Cardiac fibroblast (primary cell): Measurements from ENCODE around the gene OBSCN.

Source experiments
- DNase-seq, 2 donors: peaks; one replicate each; pipeline versions ENCODE4 v3.0.0 to v3.0.0-alpha.2; 2010; ENCODE audit warnings: low read depth in 2 of 2
- H3K4me3 ChIP-seq, 2 donors: replicated peaks in 1 of 2; 1 replicate in 1 of 2; 2 replicates in 1 of 2; pipeline ENCODE4 v1.5.1; 2011; ENCODE audit warnings: low read depth in 2 of 2, low read length in 2 of 2, mild to moderate bottlenecking in 2 of 2, moderate library complexity in 1 of 2
- TF ChIP-seq, protein P1 (sequence below): IDR thresholded peaks from one replicate; pipeline ENCODE4 v1.5.1; 2011; ENCODE audit warnings: low read depth, mild to moderate bottlenecking, low read length, inconsistent platforms

OBSCN gene

DNA sequence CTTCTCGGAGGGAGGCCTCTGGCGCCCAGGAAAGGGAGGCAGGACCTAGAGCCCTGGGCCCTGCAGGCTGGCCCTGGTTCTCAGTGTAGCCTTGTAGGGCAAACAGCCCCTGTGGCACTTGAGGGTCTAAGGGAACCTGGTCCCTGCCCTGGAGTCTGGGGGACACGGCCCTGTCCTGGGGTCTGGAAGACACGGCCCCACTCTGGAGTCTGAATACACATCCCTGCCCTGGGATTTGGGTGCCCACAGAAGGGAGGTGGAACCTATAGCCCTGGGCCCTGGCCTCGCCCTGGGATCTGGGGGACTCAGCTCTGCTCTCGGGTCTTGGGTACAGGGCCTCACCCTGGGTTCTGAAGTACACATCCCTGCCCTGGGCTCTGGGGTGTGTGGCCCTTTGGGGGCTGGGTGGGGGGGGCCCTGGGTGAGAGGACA, 97.9 kb downstream of the OBSCN start:
- no peak for DNase-seq
- TF ChIP-seq, protein P1, sequence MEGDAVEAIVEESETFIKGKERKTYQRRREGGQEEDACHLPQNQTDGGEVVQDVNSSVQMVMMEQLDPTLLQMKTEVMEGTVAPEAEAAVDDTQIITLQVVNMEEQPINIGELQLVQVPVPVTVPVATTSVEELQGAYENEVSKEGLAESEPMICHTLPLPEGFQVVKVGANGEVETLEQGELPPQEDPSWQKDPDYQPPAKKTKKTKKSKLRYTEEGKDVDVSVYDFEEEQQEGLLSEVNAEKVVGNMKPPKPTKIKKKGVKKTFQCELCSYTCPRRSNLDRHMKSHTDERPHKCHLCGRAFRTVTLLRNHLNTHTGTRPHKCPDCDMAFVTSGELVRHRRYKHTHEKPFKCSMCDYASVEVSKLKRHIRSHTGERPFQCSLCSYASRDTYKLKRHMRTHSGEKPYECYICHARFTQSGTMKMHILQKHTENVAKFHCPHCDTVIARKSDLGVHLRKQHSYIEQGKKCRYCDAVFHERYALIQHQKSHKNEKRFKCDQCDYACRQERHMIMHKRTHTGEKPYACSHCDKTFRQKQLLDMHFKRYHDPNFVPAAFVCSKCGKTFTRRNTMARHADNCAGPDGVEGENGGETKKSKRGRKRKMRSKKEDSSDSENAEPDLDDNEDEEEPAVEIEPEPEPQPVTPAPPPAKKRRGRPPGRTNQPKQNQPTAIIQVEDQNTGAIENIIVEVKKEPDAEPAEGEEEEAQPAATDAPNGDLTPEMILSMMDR = no peak
- H3K4me3 ChIP-seq = no peak overlapping the region

DNA sequence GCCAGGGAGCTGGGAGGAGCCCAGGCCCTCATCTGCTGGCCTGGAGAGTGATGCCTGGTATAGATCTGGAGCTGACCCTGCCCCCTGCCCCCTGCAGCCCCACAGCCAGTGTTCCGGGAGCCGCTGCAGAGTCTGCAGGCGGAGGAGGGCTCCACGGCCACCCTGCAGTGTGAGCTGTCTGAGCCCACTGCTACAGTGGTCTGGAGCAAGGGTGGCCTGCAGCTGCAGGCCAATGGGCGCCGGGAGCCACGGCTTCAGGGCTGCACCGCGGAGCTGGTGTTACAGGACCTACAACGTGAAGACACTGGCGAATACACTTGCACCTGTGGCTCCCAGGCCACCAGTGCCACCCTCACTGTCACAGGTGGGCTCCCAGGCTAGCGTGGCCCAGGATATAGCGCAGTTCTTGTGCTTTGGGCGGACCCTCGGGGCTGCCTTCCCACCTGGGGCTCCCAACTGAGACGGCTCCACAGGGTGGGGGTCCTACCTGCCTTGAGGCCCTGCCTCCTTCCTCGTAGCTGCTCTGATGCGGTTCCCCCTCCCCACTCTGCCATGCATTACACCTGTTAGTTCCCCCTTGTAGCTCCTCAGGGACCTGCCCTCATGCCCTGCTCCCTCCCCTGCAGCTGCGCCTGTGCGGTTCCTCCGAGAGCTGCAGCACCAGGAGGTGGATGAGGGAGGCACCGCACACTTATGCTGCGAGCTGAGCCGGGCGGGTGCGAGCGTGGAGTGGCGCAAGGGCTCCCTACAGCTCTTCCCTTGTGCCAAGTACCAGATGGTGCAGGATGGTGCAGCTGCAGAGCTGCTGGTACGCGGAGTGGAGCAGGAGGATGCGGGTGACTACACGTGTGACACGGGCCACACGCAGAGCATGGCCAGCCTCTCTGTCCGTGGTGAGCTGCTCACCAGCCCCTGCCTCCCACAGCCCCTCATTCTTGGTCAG, 98.7 kb downstream of the OBSCN start:
- DNase-seq = no peak
- no peak overlapping the region for H3K4me3 ChIP-seq
- TF ChIP-seq, protein P1 = no peak

DNA sequence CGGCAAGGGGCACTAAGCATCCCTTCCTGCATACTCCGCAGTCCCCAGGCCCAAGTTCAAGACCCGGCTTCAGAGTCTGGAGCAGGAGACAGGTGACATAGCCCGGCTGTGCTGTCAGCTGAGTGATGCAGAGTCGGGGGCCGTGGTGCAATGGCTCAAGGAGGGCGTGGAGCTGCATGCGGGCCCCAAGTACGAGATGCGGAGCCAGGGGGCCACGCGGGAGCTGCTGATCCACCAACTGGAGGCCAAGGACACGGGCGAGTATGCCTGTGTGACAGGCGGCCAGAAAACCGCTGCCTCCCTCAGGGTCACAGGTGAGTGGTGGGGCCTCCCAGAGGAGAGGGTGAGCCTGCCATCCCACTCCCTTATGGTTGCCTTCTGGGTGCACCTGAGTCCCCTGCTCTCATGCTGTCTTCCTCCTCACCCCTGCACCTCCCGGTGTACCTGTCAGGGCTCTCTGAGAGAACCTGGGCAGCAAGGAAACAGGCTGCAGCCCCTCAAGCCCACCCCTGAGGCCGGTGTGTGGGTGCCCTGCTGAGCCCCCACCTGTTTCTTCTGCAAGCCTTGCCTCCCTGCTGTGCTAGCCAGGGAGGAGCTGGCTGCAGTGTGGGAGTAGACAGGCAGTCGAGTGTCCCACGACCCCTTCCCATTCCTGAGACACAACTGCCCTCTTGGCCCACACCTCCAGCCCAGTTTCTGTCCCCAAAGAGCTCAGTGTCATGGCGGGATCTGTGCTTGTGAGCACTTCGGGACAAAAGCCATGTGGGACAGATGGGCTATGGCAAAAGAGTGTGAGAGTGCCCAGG, 99.6 kb downstream of the OBSCN start:
- no peak for DNase-seq
- TF ChIP-seq, protein P1 = no peak
- H3K4me3 ChIP-seq = no peak overlapping the region

DNA sequence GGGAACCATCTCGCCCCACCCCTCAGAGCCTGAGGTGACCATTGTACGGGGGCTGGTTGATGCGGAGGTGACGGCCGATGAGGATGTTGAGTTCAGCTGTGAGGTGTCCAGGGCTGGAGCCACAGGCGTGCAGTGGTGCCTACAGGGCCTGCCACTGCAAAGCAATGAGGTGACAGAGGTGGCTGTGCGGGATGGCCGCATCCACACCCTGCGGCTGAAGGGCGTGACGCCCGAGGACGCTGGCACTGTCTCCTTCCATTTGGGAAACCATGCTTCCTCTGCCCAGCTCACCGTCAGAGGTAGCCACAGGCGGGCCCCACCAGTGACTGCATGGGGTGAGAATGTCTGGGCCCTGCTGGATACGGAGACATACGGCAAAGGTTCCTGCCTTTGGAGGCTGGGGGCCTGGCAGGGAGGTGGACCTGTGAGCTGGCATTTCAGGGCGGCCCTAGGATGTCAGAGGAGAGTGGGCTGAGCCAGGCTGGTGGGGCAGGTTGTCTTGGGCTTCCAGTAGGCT, 100.3 kb downstream of the OBSCN start:
- DNase-seq = no peak
- no peak overlapping the region for H3K4me3 ChIP-seq
- TF ChIP-seq, protein P1 = no peak

DNA sequence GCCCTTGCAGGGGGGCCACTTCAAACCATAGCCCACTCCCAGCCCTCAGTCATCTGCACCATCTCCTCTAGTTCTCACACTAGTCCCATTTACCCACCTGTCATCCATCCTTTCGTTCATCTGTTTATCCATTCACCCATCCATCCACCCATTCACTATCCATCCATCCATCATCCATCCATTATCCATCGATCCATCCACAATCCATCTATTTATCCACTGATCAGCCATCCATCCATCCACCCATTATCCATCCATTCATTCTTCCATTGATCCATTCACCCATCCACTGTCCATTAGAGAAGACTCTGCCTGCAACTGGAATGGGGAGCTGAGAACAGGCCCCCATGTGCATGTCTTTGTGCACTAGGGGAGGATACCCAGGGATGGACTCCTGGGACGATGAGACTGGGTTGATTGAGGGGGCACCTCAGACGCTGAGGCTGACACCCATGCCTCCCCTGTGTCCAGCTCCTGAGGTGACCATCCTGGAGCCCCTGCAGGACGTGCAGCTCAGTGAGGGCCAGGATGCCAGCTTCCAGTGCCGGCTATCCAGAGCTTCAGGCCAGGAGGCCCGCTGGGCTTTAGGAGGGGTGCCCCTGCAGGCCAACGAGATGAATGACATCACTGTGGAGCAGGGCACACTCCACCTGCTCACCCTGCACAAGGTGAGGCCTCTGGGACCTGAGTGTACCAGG, 100.9 kb downstream of the OBSCN start:
- TF ChIP-seq, protein P1 = peak; percentile 1
- no peak overlapping the region for H3K4me3 ChIP-seq
- DNase-seq = no peak

DNA sequence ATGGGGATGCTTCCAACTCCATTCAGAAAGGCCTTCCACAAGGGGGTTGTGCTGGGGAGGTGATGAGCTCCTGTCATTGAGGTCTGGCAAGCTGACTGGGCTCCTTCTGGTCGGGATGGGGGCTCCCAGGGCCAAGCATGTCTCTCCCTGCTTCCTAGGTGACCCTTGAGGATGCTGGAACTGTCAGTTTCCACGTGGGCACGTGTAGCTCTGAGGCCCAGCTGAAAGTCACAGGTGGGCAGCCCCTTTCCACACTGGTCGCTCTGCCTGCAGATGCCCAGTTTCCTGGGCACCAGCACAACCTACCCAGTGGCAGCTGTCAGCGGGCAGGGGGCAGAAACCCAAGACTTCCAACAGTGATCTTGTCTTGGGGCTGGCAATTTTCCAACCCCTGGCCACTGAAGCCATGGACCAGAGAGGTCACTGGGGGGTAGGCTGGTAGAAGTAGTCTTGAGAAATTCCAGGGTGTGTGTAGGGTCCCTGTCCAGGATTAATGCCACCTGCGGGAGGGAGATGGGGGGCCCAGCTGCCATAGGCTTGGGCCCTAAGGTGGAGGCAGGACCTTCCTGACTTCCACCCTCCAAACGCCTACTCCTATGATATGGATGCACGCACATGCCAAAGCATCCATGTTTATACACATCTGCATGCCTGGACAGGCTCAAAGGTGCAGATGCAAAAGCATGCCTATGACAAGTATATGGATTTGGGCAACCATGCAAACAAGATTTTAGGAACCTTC, 101.7 kb downstream of the OBSCN start:
- no peak for DNase-seq
- TF ChIP-seq, protein P1 = no peak
- no peak overlapping the region for H3K4me3 ChIP-seq
